Inferior parietal cortex (tissue), 1 donor: ENCODE measurements around the gene CYP3A4.
"Not testable (repeated sequence)": the region's sequence is repeated elsewhere in the genome, so short reads cannot be mapped to it uniquely, and the experiment has no call there.

Source experiments
- DNase-seq: peaks from one replicate; pipeline ENCODE4 v3.0.0-alpha.2; 2016; ENCODE audit errors: extremely low spot score

The CYP3A4 gene

GRCh38 chr7:99723201-99723600 lies 60.8 kb downstream of the CYP3A4 start:
- DNase-seq: not testable (repeated sequence)

- DNase-seq: no peak
Observed at GRCh38 chr7:99720800-99721595, 63.0 kb downstream of the CYP3A4 start.

- DNase-seq: no peak
Observed at GRCh38 chr7:99719996-99720769, 63.8 kb downstream of the CYP3A4 start.

- no peak for DNase-seq
Observed at GRCh38 chr7:99713995-99714570, 69.9 kb downstream of the CYP3A4 start.

- DNase-seq: no peak
Observed at GRCh38 chr7:99709838-99710578, 74.0 kb downstream of the CYP3A4 start.

GRCh38 chr7:99709260-99709659 lies 74.7 kb downstream of the CYP3A4 start:
- DNase-seq: no peak

- no peak for DNase-seq
Observed at GRCh38 chr7:99707096-99707495, 76.9 kb downstream of the CYP3A4 start.
